Measurements from ENCODE around the gene UFSP1.
A peak's percentile ranks its signal among the peaks of the same experiment; 100 is the strongest.

The UFSP1 gene

DNA sequence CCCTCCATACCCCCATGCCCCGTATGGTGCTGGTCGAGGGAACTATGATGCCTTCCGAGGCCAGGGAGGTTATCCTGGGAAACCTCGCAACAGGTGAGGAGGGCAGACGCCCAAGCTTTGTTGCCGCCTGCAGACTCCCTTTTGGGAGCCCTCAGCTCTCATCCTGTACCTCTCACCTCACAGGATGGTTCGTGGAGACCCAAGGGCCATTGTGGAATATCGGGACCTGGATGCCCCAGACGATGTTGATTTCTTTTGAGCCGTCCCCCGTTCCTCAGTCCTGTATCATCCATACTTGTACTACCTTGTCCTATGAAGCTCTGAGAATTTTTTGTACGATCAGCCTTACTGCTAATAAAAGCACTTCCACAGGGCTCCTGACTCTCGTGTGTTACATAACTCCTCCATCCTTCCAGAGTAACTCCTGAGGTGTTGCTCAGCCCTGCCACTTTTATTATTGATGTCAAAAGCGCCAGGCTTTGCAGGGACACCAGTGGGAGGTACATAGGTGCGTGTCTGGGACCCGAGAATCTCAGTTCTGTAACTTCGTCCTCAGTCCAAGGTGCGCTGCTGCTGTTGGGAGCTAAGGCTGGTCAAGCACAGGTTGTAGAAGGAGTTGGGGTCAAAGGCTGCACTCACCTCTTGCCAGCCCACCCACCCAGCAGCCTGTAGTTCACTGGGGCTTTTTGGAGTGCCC, 1.1 kb downstream of the UFSP1 start:
- Histone ChIP-seq H3K4me3 (ENCODE audit: low read depth in 1 of 2, low read length in 2 of 2) (peak overlapping the region; percentile 70 to 83), H3K9ac (ENCODE audit: low read depth in 1 of 2, low read length in 2 of 2) (peak overlapping the region; percentile 70 to 91), H3K27ac (ENCODE audit: low read depth, low read length) (no peak overlapping the region), H3K9me3 (ENCODE audit: control insufficient read depth in 1 of 2, low read length in 2 of 2) (no peaks in the 10 kb centered on the region), H3K27me3 (ENCODE audit: control insufficient read depth in 1 of 2, insufficient read depth in 2 of 2, low read length in 2 of 2) (no peaks in the 10 kb centered on the region), H3K4me1 (ENCODE audit: control insufficient read depth in 1 of 2, insufficient read depth in 2 of 2, low read length in 2 of 2) (peaks cover 26 to 32% of the 10 kb centered on the region in 2 donors), H3K36me3 (ENCODE audit: control insufficient read depth in 1 of 2, insufficient read depth in 2 of 2, low read length in 2 of 2) (peaks cover 33 to 47% of the 10 kb centered on the region in 2 donors)

DNA sequence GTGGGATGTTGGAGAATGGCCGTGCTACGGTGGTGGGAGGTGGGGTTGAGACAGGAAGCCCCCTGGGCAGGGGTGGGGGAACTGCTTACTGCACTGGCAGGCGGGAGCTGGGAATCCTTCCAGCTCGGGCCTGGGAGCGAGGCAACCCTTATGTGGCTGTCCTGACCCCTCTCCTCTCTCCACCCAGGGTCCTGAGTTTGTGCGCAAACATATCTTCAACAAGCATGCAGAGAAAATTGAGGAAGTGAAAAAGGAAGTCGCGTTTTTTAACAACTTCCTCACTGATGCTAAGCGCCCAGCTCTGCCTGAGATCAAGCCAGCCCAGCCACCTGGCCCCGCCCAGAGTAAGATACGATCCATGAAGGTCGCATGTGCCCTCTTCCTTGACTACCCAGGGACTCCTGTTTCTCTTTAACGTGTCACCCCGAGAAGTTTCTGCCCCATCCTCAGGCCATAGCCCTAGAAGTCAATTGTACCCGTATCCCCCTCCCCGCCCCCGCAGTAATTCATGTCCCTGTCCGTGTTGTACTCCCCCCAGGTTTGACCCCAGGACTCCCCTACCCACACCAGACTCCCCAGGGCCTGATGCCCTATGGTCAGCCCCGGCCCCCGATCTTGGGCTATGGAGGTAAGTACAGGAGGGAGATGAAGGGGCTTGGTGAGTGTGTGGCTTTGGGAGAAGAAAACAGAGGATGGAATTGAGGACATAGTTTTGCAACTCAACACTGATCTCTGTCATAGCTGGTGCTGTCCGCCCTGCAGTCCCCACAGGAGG, 1.8 kb downstream of the UFSP1 start:
- Histone ChIP-seq H3K9me3 (ENCODE audit: control insufficient read depth in 1 of 2, low read length in 2 of 2) (no peaks in the 10 kb centered on the region), H3K36me3 (ENCODE audit: control insufficient read depth in 1 of 2, insufficient read depth in 2 of 2, low read length in 2 of 2) (peaks cover 39 to 54% of the 10 kb centered on the region in 2 donors), H3K27ac (ENCODE audit: low read depth, low read length) (peak overlapping the region; percentile 40), H3K9ac (ENCODE audit: low read depth in 1 of 2, low read length in 2 of 2) (peak overlapping the region in 1 of 2 donors; percentile 91), H3K4me1 (ENCODE audit: control insufficient read depth in 1 of 2, insufficient read depth in 2 of 2, low read length in 2 of 2) (peaks cover 26 to 32% of the 10 kb centered on the region in 2 donors), H3K27me3 (ENCODE audit: control insufficient read depth in 1 of 2, insufficient read depth in 2 of 2, low read length in 2 of 2) (no peaks in the 10 kb centered on the region), H3K4me3 (ENCODE audit: low read depth in 1 of 2, low read length in 2 of 2) (peak overlapping the region in 1 of 2 donors; percentile 70)

DNA sequence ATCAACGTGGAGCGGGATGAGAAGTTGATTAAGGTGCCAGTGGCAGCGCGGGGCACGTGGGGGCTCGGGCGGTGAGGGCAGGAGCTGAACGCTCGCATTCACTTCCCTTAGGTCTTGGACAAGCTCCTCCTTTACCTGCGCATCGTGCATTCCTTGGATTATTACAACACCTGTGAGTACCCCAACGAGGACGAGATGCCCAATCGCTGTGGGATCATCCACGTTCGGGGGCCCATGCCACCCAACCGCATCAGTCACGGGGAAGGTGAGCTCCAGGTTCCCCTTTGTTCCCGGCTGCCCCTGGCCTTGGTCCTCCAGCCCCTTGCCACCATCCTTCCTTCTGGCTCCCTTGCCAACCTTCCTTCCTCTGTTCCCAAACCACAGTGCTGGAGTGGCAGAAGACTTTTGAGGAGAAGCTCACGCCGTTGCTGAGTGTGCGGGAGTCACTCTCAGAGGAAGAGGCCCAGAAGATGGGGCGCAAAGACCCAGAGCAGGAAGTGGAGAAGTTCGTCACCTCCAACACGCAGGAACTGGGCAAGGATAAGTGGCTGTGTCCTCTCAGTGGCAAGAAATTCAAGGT, 2.5 kb downstream of the UFSP1 start:
- peak overlapping the region; percentile 40 for H3K27ac ChIP-seq (ENCODE audit: low read depth, low read length)
- H3K36me3 ChIP-seq (ENCODE audit: control insufficient read depth in 1 of 2, insufficient read depth in 2 of 2, low read length in 2 of 2), result peaks cover 44 to 61% of the 10 kb centered on the region in 2 donors
- no peak overlapping the region for H3K4me3 ChIP-seq (ENCODE audit: low read depth in 1 of 2, low read length in 2 of 2)
- H3K9ac ChIP-seq (ENCODE audit: low read depth in 1 of 2, low read length in 2 of 2), result peak overlapping the region in 1 of 2 donors; percentile 33
- peaks cover 26 to 32% of the 10 kb centered on the region in 2 donors for H3K4me1 ChIP-seq (ENCODE audit: control insufficient read depth in 1 of 2, insufficient read depth in 2 of 2, low read length in 2 of 2)
- H3K9me3 ChIP-seq (ENCODE audit: control insufficient read depth in 1 of 2, low read length in 2 of 2), result no peaks in the 10 kb centered on the region
- H3K27me3 ChIP-seq (ENCODE audit: control insufficient read depth in 1 of 2, insufficient read depth in 2 of 2, low read length in 2 of 2), result no peaks in the 10 kb centered on the region

DNA sequence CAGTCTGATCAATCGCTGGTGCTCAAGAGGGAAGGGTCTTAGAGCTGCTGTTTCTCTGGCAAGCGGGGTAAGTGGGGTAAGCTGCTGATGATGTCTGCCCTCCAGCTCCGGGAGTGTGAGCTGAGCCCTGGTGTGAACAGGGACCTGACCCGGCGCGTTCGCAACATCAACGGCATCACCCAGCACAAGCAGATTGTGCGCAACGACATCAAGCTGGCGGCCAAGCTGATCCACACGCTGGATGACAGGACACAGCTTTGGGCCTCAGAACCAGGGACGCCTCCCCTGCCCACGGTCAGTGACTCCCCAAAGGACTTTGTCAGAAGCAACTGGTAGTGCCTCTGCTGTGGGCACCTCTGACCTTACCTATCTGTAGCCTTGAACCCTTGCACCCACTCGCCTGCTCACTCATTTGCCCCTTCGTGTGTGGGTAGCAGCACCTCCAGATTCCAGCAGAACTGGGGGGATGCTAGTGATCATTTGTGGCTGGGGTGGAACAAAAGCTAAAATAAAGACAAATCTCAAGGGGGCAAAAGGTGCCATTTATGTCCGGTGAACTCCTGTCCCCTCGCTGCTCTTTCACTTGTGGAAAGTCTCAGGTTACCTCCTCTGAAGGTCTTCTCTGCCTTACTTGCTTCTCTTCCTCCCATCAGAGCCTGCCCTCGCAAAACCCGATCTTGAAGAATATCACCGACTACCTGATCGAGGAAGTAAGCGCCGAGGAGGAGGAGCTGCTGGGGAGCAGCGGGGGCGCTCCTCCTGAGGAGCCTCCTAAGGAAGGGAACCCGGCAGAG, 3.2 kb downstream of the UFSP1 start:
- Histone ChIP-seq H3K27me3 (ENCODE audit: control insufficient read depth in 1 of 2, insufficient read depth in 2 of 2, low read length in 2 of 2) (no peaks in the 10 kb centered on the region), H3K36me3 (ENCODE audit: control insufficient read depth in 1 of 2, insufficient read depth in 2 of 2, low read length in 2 of 2) (peaks cover 50 to 68% of the 10 kb centered on the region in 2 donors), H3K27ac (ENCODE audit: low read depth, low read length) (no peak overlapping the region), H3K4me3 (ENCODE audit: low read depth in 1 of 2, low read length in 2 of 2) (no peak overlapping the region), H3K9ac (ENCODE audit: low read depth in 1 of 2, low read length in 2 of 2) (no peak overlapping the region), H3K9me3 (ENCODE audit: control insufficient read depth in 1 of 2, low read length in 2 of 2) (no peaks in the 10 kb centered on the region), H3K4me1 (ENCODE audit: control insufficient read depth in 1 of 2, insufficient read depth in 2 of 2, low read length in 2 of 2) (peaks cover 26 to 32% of the 10 kb centered on the region in 2 donors)

DNA sequence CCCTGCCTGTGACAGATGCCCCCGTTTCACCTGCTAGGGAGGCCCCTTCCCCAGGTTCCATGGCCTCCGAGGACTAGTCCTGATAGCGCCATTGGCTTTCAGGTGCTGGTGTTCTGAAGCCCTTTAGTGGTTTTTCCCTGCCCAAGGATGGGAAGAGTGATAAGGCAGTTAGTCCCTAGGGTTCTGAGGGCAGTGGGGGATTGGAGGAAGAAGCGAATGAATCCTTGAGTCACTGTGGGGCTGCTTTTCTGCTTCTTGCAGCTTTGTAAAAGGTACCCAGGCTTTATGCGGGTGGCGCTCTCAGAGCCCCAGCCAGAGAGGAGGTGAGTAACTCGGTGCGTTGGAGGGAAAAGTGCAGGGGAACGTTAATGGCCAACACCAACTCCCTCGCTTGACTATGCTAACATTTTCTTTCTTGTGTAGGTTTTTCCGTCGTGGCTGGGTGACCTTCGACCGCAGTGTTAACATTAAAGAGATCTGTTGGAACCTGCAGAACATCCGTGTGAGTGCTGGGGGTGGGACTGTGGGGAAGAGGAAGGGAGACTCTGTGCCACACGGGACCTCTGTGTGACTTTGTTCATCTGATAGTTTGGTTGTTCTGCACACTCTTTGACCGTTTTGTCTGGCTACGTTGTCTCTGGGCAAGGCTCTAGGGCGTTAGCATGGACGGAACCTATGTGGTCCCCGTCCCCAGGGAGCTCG, 3.9 kb downstream of the UFSP1 start:
- H3K36me3 ChIP-seq (ENCODE audit: control insufficient read depth in 1 of 2, insufficient read depth in 2 of 2, low read length in 2 of 2), result peaks cover 52 to 74% of the 10 kb centered on the region in 2 donors
- no peak overlapping the region for H3K9ac ChIP-seq (ENCODE audit: low read depth in 1 of 2, low read length in 2 of 2)
- H3K27me3 ChIP-seq (ENCODE audit: control insufficient read depth in 1 of 2, insufficient read depth in 2 of 2, low read length in 2 of 2), result no peaks in the 10 kb centered on the region
- H3K4me1 ChIP-seq (ENCODE audit: control insufficient read depth in 1 of 2, insufficient read depth in 2 of 2, low read length in 2 of 2), result peaks cover 25% of the 10 kb centered on the region in 2 donors
- no peak overlapping the region for H3K4me3 ChIP-seq (ENCODE audit: low read depth in 1 of 2, low read length in 2 of 2)
- no peak overlapping the region for H3K27ac ChIP-seq (ENCODE audit: low read depth, low read length)
- H3K9me3 ChIP-seq (ENCODE audit: control insufficient read depth in 1 of 2, low read length in 2 of 2), result no peaks in the 10 kb centered on the region

DNA sequence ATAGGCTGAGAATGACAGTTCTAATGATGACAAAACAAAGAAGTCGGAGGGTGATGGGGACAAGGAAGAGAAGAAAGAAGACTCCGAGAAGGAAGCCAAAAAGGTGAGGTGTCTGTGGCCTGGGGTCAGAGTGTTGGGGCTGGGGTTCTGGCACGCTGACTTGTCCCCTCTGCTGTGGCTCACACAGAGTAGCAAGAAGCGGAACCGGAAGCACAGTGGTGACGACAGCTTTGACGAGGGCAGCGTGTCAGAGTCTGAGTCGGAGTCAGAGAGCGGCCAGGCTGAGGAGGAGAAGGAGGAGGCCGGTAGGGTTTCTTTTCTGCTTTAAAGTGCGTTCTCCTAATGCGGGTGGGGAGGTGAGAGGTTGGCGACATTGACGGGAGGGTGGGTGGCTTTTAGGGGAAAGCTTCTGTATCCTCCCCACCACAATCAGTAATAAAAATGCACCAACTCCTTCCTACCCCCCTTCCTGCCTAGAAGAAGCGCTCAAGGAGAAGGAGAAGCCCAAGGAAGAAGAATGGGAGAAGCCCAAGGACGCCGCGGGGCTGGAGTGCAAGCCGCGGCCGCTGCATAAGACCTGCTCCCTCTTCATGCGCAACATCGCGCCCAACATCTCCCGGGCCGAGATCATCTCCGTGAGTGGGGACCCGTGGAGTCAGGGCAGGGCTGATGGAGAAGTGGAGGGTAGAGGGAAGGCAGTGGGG, 4.6 kb downstream of the UFSP1 start:
- no peaks in the 10 kb centered on the region for H3K9me3 ChIP-seq (ENCODE audit: control insufficient read depth in 1 of 2, low read length in 2 of 2)
- H3K9ac ChIP-seq (ENCODE audit: low read depth in 1 of 2, low read length in 2 of 2), result no peak overlapping the region
- H3K4me3 ChIP-seq (ENCODE audit: low read depth in 1 of 2, low read length in 2 of 2), result no peak overlapping the region
- H3K36me3 ChIP-seq (ENCODE audit: control insufficient read depth in 1 of 2, insufficient read depth in 2 of 2, low read length in 2 of 2), result peaks cover 52 to 76% of the 10 kb centered on the region in 2 donors
- no peak overlapping the region for H3K27ac ChIP-seq (ENCODE audit: low read depth, low read length)
- H3K27me3 ChIP-seq (ENCODE audit: control insufficient read depth in 1 of 2, insufficient read depth in 2 of 2, low read length in 2 of 2), result no peaks in the 10 kb centered on the region
- peaks cover 21 to 23% of the 10 kb centered on the region in 2 donors for H3K4me1 ChIP-seq (ENCODE audit: control insufficient read depth in 1 of 2, insufficient read depth in 2 of 2, low read length in 2 of 2)

DNA sequence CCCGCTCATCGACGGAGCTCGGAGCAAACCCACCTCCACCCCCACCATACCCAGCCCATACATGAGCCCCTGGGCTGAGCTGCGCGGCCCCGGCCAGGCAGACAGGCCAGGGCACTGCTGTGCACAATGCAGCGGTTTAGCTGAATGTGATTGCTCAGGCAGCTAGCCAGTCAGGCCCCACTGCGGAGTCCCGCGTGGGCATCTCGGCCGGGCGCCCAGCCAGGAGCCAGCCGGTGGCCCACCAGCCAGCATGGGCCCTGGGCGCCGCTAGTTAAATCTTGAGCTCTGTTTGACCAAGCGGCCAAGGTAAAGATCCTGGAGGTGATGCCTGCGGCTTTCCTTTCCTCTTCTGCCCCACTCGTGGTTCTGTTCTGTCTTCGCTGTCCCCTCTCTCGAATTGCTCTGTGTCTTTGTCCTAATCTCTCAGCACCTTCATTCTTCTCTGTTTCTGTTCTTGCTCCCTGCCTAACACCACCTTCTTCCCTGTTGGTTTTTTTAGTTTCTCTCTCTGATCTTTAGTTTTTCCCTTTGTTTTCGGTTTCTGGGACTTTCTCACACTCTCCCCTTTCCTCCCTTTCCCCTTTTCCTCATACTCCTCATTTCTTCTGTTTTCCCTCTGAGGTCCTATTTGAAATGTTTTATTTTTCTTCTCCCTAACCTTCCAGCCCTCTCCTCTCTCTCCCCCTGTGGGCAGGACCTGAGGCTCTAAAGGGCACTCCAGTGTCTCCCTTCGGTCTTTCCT, 6.6 kb downstream of the UFSP1 start:
- no peak overlapping the region for H3K27ac ChIP-seq (ENCODE audit: low read depth, low read length)
- no peaks in the 10 kb centered on the region for H3K27me3 ChIP-seq (ENCODE audit: control insufficient read depth in 1 of 2, insufficient read depth in 2 of 2, low read length in 2 of 2)
- H3K9me3 ChIP-seq (ENCODE audit: control insufficient read depth in 1 of 2, low read length in 2 of 2), result no peaks in the 10 kb centered on the region
- peaks cover 11 to 13% of the 10 kb centered on the region in 2 donors for H3K4me1 ChIP-seq (ENCODE audit: control insufficient read depth in 1 of 2, insufficient read depth in 2 of 2, low read length in 2 of 2)
- H3K36me3 ChIP-seq (ENCODE audit: control insufficient read depth in 1 of 2, insufficient read depth in 2 of 2, low read length in 2 of 2), result peaks cover 48 to 78% of the 10 kb centered on the region in 2 donors
- no peak overlapping the region for H3K4me3 ChIP-seq (ENCODE audit: low read depth in 1 of 2, low read length in 2 of 2)
- H3K9ac ChIP-seq (ENCODE audit: low read depth in 1 of 2, low read length in 2 of 2), result no peak overlapping the region

DNA sequence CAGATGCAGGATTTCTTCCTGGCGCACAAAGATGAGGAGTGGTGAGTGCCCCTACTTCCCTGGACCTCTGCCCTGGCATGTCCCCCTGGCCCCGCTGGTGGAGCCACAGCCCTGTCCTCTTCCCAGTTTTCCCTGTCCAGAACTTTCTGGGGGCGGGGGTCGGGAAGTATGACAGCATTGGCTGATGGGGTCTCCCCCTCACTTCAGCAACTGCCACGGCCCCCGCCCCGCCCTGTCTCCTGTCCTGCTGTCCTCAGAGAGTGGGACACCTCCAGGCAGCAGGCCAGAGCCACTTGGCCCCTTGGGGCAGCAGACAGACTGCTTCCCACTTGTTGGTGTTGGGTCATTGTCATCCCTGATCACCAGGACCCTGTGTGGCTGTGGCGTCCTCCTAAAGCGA, 7.3 kb downstream of the UFSP1 start:
- peaks cover 3 to 5% of the 10 kb centered on the region in 2 donors for H3K4me1 ChIP-seq (ENCODE audit: control insufficient read depth in 1 of 2, insufficient read depth in 2 of 2, low read length in 2 of 2)
- no peaks in the 10 kb centered on the region for H3K9me3 ChIP-seq (ENCODE audit: control insufficient read depth in 1 of 2, low read length in 2 of 2)
- H3K27me3 ChIP-seq (ENCODE audit: control insufficient read depth in 1 of 2, insufficient read depth in 2 of 2, low read length in 2 of 2), result no peaks in the 10 kb centered on the region
- H3K36me3 ChIP-seq (ENCODE audit: control insufficient read depth in 1 of 2, insufficient read depth in 2 of 2, low read length in 2 of 2), result peaks cover 47 to 72% of the 10 kb centered on the region in 2 donors
- no peak overlapping the region for H3K9ac ChIP-seq (ENCODE audit: low read depth in 1 of 2, low read length in 2 of 2)
- H3K4me3 ChIP-seq (ENCODE audit: low read depth in 1 of 2, low read length in 2 of 2), result no peak overlapping the region
- H3K27ac ChIP-seq (ENCODE audit: low read depth, low read length), result no peak overlapping the region

All from duodenal mucosa (tissue), 2 donors.